NCI-H146 (cell line): ENCODE measurements around the gene RSRC1.
"Not testable (repeated sequence)": the region's sequence is repeated elsewhere in the genome, so short reads cannot be mapped to it uniquely, and the experiment has no call there.

ENCODE experiments used
- DNase-seq: peaks from one replicate; lab custom pipeline; 2025; lab: John Stamatoyannopoulos, UW

Gene RSRC1

GRCh38 chr3:158463556-158463955 lies 353.7 kb downstream of the RSRC1 start:
- DNase-seq: peak; percentile 2

GRCh38 chr3:158465074-158465473 lies 355.2 kb downstream of the RSRC1 start:
- DNase-seq: no peak

GRCh38 chr3:158470944-158471638 lies 361.2 kb downstream of the RSRC1 start:
- DNase-seq: no peak

- no peak for DNase-seq
These were observed 361.9 kb downstream of the RSRC1 start for GRCh38 chr3:158471639-158472294.

GRCh38 chr3:158479051-158479450 lies 369.2 kb downstream of the RSRC1 start:
- no peak for DNase-seq

GRCh38 chr3:158483701-158484235 lies 373.9 kb downstream of the RSRC1 start:
- DNase-seq: no peak

GRCh38 chr3:158486200-158486599 lies 376.3 kb downstream of the RSRC1 start:
- no peak for DNase-seq

- DNase-seq: no peak
These were observed 378.8 kb downstream of the RSRC1 start for GRCh38 chr3:158488670-158489069.

- DNase-seq: no peak
These were observed 379.3 kb downstream of the RSRC1 start for GRCh38 chr3:158489181-158489580.

- DNase-seq: no peak
These were observed 382.1 kb downstream of the RSRC1 start for GRCh38 chr3:158491968-158492367.

- DNase-seq: no peak
These were observed 382.8 kb downstream of the RSRC1 start for GRCh38 chr3:158492685-158493084.

- DNase-seq: no peak
These were observed 384.0 kb downstream of the RSRC1 start for GRCh38 chr3:158493931-158494330.

GRCh38 chr3:158494673-158495072 lies 384.8 kb downstream of the RSRC1 start:
- DNase-seq: no peak

GRCh38 chr3:158495398-158495902 lies 385.6 kb downstream of the RSRC1 start:
- DNase-seq: not testable (repeated sequence)

GRCh38 chr3:158505117-158505516 lies 395.2 kb downstream of the RSRC1 start:
- DNase-seq: no peak

- DNase-seq: no peak
These were observed 396.6 kb downstream of the RSRC1 start for GRCh38 chr3:158506456-158506855.

- no peak for DNase-seq
These were observed 398.6 kb downstream of the RSRC1 start for GRCh38 chr3:158508481-158508880.

- DNase-seq: no peak
These were observed 400.0 kb downstream of the RSRC1 start for GRCh38 chr3:158509891-158510290.

- not testable (repeated sequence) for DNase-seq
These were observed 406.8 kb downstream of the RSRC1 start for GRCh38 chr3:158516729-158517128.

- DNase-seq: no peak
These were observed 409.9 kb downstream of the RSRC1 start for GRCh38 chr3:158519776-158520175.

- DNase-seq: no peak
These were observed 410.5 kb downstream of the RSRC1 start for GRCh38 chr3:158520433-158520832.

GRCh38 chr3:158522221-158523136 lies 412.6 kb downstream of the RSRC1 start:
- no peak for DNase-seq
